HCT116 (cell line): ENCODE results near the gene KCNIP4. TPM values are rescaled to one million over a fixed set of nuclear protein-coding genes. Genes with fewer than 3 reads are reported as not detected.

Experiments
- ATAC-seq: fragments of 200-7000 bp; cut with Tn5 transposase; 2 replicates; pipeline ENCODE4 v1.9.1; 2020; ENCODE audit warnings: mild to moderate bottlenecking, moderate library complexity
- BruUV-seq: library from RNA; stranded (reverse); fragments of 400-500 nt; replicated peaks from 2 replicates; lab custom pipeline; 2021; lab: Mats Ljungman, UMichigan
- CTCF ChIA-PET: fragments of 300-600 bp; sonication (Branson Sonifier 250); formaldehyde crosslinking; loops from one replicate; lab custom pipeline; 2021; ENCODE audit warnings: antibody characterized with exemption; lab: Charles Lee
- POLR2A ChIA-PET: fragments of 300-600, 350-600 bp; sonication (Branson Sonifier 250); formaldehyde crosslinking; loops from one replicate; lab custom pipeline; 2021; ENCODE audit warnings: antibody characterized with exemption; lab: Charles Lee
- RAD21 ChIA-PET, 2 experiments: fragments of 300-600 bp; sonication (Branson Sonifier 250); formaldehyde crosslinking; loops; one replicate each; lab custom pipeline; 2023; ENCODE audit warnings: low total read pairs in 2 of 2; ENCODE audit not compliant: uncharacterized antibody in 2 of 2, unreplicated experiment in 2 of 2, low non-redundant PET in 1 of 2; lab: Charles Lee
- DNase-seq: peaks from one replicate; pipeline ENCODE4 v3.0.0-alpha.2; 2010; ENCODE audit warnings: low read depth, low spot score
- H2AFZ ChIP-seq: fragments of 200-600 bp; shearing (Covaris generic), sonication (generic); 2 replicates; pipeline ENCODE4 v1.6.1; 2017; ENCODE audit warnings: low read depth, mixed run types, mixed read lengths, antibody characterized with exemption, low read length; ENCODE audit not compliant: poor library complexity, severe bottlenecking
- H3K27ac ChIP-seq: 2 replicates; pipeline ENCODE4 v1.5.1; 2012; ENCODE audit warnings: low read depth, low read length
- H3K27me3 ChIP-seq: fragments of 200-600 bp; sonication (generic); 2 replicates; pipeline ENCODE4 v1.6.1; 2016; ENCODE audit warnings: mixed run types, low read length, mixed read lengths; ENCODE audit not compliant: insufficient read depth
- H3K36me3 ChIP-seq, 2 experiments: fragments of 200-500 bp in 1 of 2; fragments of 200-600 bp in 1 of 2; sonication (Bioruptor generic) in 1 of 2; sonication (generic) in 1 of 2; 2 replicates each; pipeline versions ENCODE4 v1.5.1 to v1.6.1; 2014 to 2016; ENCODE audit warnings: low read length in 2 of 2, inconsistent platforms in 1 of 2, mixed read lengths in 1 of 2, mixed run types in 1 of 2; ENCODE audit not compliant: insufficient read depth in 2 of 2, control insufficient read depth in 1 of 2
- H3K4me1 ChIP-seq, 2 experiments: fragments of 200-600 bp in 1 of 2; sonication (generic) in 1 of 2; 2 replicates each; pipeline versions ENCODE4 v1.5.1 to v1.6.1; 2012 to 2017; ENCODE audit warnings: low read length in 2 of 2, inconsistent platforms in 1 of 2, mild to moderate bottlenecking in 1 of 2, mixed read lengths in 1 of 2, mixed run types in 1 of 2, moderate library complexity in 1 of 2; ENCODE audit not compliant: insufficient read depth in 2 of 2, control insufficient read depth in 1 of 2
- H3K4me2 ChIP-seq: fragments of 200-600 bp; sonication (generic); 2 replicates; pipeline ENCODE4 v1.6.1; 2017; ENCODE audit warnings: mixed run types, low read length, mixed read lengths
- H3K4me3 ChIP-seq, 2 experiments: fragments of 200-600 bp in 1 of 2; sonication (generic) in 1 of 2; replicated peaks in 1 of 2; 2 replicates each; pipeline ENCODE4 v1.5.1; 2011 to 2016; ENCODE audit warnings: low read length in 2 of 2, control low read depth in 1 of 2, low read depth in 1 of 2, mild to moderate bottlenecking in 1 of 2, mixed read lengths in 1 of 2, mixed run types in 1 of 2
- H3K79me2 ChIP-seq: fragments of 200-600 bp; sonication (generic); 2 replicates; pipeline ENCODE4 v1.6.1; 2017; ENCODE audit warnings: mild to moderate bottlenecking, mixed run types, low read length, moderate library complexity, mixed read lengths; ENCODE audit not compliant: insufficient read depth
- H3K9ac ChIP-seq: fragments of 200-600 bp; sonication (generic); 2 replicates; pipeline ENCODE4 v1.6.1; 2016; ENCODE audit warnings: low read length, mixed read lengths
- H3K9me2 ChIP-seq: fragments of 200-600 bp; sonication (generic), shearing (Covaris generic); 2 replicates; pipeline ENCODE4 v1.6.1; 2017; ENCODE audit warnings: mixed run types, mild to moderate bottlenecking, moderate library complexity; ENCODE audit not compliant: insufficient read depth
- H3K9me3 ChIP-seq, 2 experiments: fragments of 200-500 bp in 1 of 2; fragments of 200-600 bp in 1 of 2; sonication (Bioruptor generic) in 1 of 2; sonication (generic) in 1 of 2; 2 replicates each; pipeline ENCODE4 v1.6.1; 2014 to 2017; ENCODE audit warnings: low read length in 2 of 2, mixed read lengths in 2 of 2, inconsistent platforms in 1 of 2, low read depth in 1 of 2, mild to moderate bottlenecking in 1 of 2, mixed run types in 1 of 2, moderate library complexity in 1 of 2; ENCODE audit not compliant: control insufficient read depth in 1 of 2, insufficient read depth in 1 of 2
- H4K20me1 ChIP-seq: fragments of 200-600 bp; sonication (generic), shearing (Covaris generic); 2 replicates; pipeline ENCODE4 v1.6.1; 2017; ENCODE audit warnings: mixed run types, mild to moderate bottlenecking, moderate library complexity; ENCODE audit not compliant: insufficient read depth
- CEBPB ChIP-seq: IDR thresholded peaks from 2 replicates; pipeline ENCODE4 v1.6.1; 2012; ENCODE audit warnings: low read depth
- CTCF ChIP-seq, 3 experiments: fragments of 200-600 bp in 1 of 3; sonication (generic) in 1 of 3; IDR thresholded peaks in 2 of 3; conservative IDR thresholded peaks in 1 of 3; 2 replicates each; pipeline ENCODE4 v1.5.1; 2012 to 2017; ENCODE audit warnings: low read depth in 2 of 3, low read length in 2 of 3, antibody characterized with exemption in 1 of 3, borderline replicate concordance in 1 of 3, control low read depth in 1 of 3, mild to moderate bottlenecking in 1 of 3, mixed read lengths in 1 of 3, mixed run types in 1 of 3, moderate library complexity in 1 of 3; ENCODE audit not compliant: insufficient read depth in 1 of 3
- EGR1 ChIP-seq: IDR thresholded peaks from 2 replicates; pipeline ENCODE4 v1.6.1; 2012; ENCODE audit warnings: low read depth
- EZH2phosphoT487 ChIP-seq: fragments of 200-600 bp; IDR thresholded peaks from 2 replicates; pipeline ENCODE4 v1.6.1; 2018; ENCODE audit warnings: antibody characterized with exemption, borderline replicate concordance
- FOSL1 ChIP-seq: IDR thresholded peaks from 2 replicates; pipeline ENCODE4 v1.6.1; 2012; ENCODE audit warnings: low read depth
- POLR2A ChIP-seq: IDR thresholded peaks from 2 replicates; pipeline ENCODE4 v1.7.0; 2011; ENCODE audit warnings: borderline replicate concordance; ENCODE audit not compliant: insufficient read depth, insufficient read length; ENCODE audit errors: extremely low read depth
- RAD21 ChIP-seq: IDR thresholded peaks from 2 replicates; pipeline ENCODE4 v1.6.1; 2012; ENCODE audit warnings: low read depth, mild to moderate bottlenecking
- REST ChIP-seq: IDR thresholded peaks from 2 replicates; pipeline ENCODE4 v1.6.1; 2012; ENCODE audit warnings: low read depth
- SP1 ChIP-seq: IDR thresholded peaks from 2 replicates; pipeline ENCODE4 v1.6.1; 2012; ENCODE audit warnings: low read depth
- TCF7L2 ChIP-seq: IDR thresholded peaks from 2 replicates; pipeline ENCODE4 v1.7.0; 2011; ENCODE audit warnings: borderline replicate concordance, inconsistent platforms; ENCODE audit not compliant: insufficient read depth, insufficient read length; ENCODE audit errors: extremely low read depth
- YY1 ChIP-seq: IDR thresholded peaks from 2 replicates; pipeline ENCODE4 v1.6.1; 2011; ENCODE audit warnings: low read length, low read depth, moderate library complexity, mild to moderate bottlenecking; ENCODE audit not compliant: insufficient replicate concordance; ENCODE audit errors: extremely low read depth
- ZBTB33 ChIP-seq: IDR thresholded peaks from 2 replicates; pipeline ENCODE4 v1.6.1; 2011; ENCODE audit warnings: mild to moderate bottlenecking, low read length, moderate library complexity; ENCODE audit not compliant: insufficient replicate concordance; ENCODE audit errors: extremely low read depth
- ZFX ChIP-seq: fragments of 450-650 bp; IDR thresholded peaks from 2 replicates; pipeline ENCODE4 v1.6.1; 2017
- ZNF274 ChIP-seq: fragments of 200-500 bp; sonication (Bioruptor generic); IDR thresholded peaks from 2 replicates; pipeline ENCODE4 v1.6.1; 2014; ENCODE audit warnings: mild to moderate bottlenecking, low read depth, low read length, inconsistent platforms
- intact Hi-C: fragments of 100-400 bp; cut with micrococcal nuclease; formaldehyde crosslinking; loops from 2 replicates; pipeline ENCODE4 v1.10.0; 2022
- total RNA-seq: library from RNA; stranded (reverse); gene quantifications from one replicate; pipeline ENCODE4 v1.2.1, GENCODE V29; 2021; ENCODE audit not compliant: unreplicated experiment
- TF ChIP-seq, protein P1 (sequence below): IDR thresholded peaks from 2 replicates; pipeline ENCODE4 v1.6.1; 2012
- TF ChIP-seq, protein P2 (sequence below): IDR thresholded peaks from 2 replicates; pipeline ENCODE4 v1.6.1; 2012

KCNIP4 gene
- total RNA-seq, 1 experiment from 2014 or later = not detected

DNA sequence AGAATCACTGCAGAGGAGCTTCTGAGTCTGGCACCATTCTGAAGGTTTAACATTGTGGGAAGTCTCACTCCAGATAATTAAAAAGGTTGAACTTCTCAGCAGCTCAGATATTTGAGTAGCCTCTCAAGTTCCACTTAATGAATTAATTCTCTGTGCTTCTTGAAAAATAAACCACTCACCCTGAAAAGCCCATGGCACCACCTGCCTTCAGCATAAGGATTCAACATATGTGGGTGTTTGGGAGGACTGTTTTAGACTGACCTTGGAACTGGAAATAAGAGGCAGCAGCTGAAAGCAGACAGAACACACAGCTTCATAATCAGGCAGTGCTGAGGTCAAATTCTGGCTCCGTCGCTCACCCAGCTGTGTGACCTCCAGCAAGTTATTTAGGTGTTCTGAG lies 100.6 kb downstream of the KCNIP4 start:
- ChIA-PET RAD21 (no interaction called here), CTCF (no interaction called here), POLR2A (no interaction called here)
- DNase-seq = no peak
- peaks cover 0 to 7% of the 10 kb centered on the region in 2 experiments; a peak in 2 of 4 replicates for H3K9me3 ChIP-seq
- H3K79me2 ChIP-seq = no peaks in the 10 kb centered on the region
- no peak overlapping the region for H3K4me2 ChIP-seq
- no TSS peak for BruUV-seq
- no peaks in the 10 kb centered on the region for H3K27me3 ChIP-seq
- H3K4me3 ChIP-seq = no peak overlapping the region
- H4K20me1 ChIP-seq = no peaks in the 10 kb centered on the region
- no peaks in the 10 kb centered on the region for H3K36me3 ChIP-seq
- ATAC-seq = no peak
- no peak overlapping the region for H3K27ac ChIP-seq
- no peak overlapping the region for H2AFZ ChIP-seq
- intact Hi-C loops = no loop called here
- H3K9ac ChIP-seq = no peak overlapping the region
- no peaks in the 10 kb centered on the region for H3K4me1 ChIP-seq
- no peak for TF ChIP-seq FOSL1
- TF ChIP-seq ZNF274 = no peak
- no peak for TF ChIP-seq CTCF (IDR thresholded peaks at IDR 0.05 in 2 of 3, conservative IDR thresholded peaks at IDR 0.05 in 1 of 3; ENCODE audit: borderline replicate concordance in 1 of 3, insufficient read depth in 1 of 3, low read depth in 2 of 3, low read length in 2 of 3)
- TF ChIP-seq CEBPB = no peak
- no peak for TF ChIP-seq TCF7L2
- TF ChIP-seq YY1 = no peak
- no peak for TF ChIP-seq RAD21
- TF ChIP-seq POLR2A = no peak
- no peak for TF ChIP-seq ZBTB33
- no peak for TF ChIP-seq REST
- no peak for TF ChIP-seq EZH2phosphoT487
- no peak for TF ChIP-seq EGR1
- TF ChIP-seq, protein P1, sequence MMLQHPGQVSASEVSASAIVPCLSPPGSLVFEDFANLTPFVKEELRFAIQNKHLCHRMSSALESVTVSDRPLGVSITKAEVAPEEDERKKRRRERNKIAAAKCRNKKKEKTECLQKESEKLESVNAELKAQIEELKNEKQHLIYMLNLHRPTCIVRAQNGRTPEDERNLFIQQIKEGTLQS = no peak
- no peak for TF ChIP-seq SP1
- TF ChIP-seq, protein P2, sequence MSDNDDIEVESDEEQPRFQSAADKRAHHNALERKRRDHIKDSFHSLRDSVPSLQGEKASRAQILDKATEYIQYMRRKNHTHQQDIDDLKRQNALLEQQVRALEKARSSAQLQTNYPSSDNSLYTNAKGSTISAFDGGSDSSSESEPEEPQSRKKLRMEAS = no peak
- no peak for TF ChIP-seq ZFX
- no peaks in the 10 kb centered on the region for H3K9me2 ChIP-seq
